GM12873 (cell line): ENCODE measurements around the gene TATDN2.

Source experiments
- CTCF ChIP-seq: IDR thresholded peaks from 2 replicates; pipeline ENCODE4 v1.5.1; 2012; ENCODE audit warnings: low read depth, mild to moderate bottlenecking, moderate library complexity, low read length, control low read depth; ENCODE audit not compliant: insufficient read depth; ENCODE audit errors: missing control alignments

The TATDN2 gene

GRCh38 chr3:10228248-10228950, 19.9 kb upstream of the TATDN2 start:
- no peak for TF ChIP-seq CTCF

- TF ChIP-seq CTCF: no peak
Measured at GRCh38 chr3:10229576-10229975, 18.7 kb upstream of the TATDN2 start.

- TF ChIP-seq CTCF: peak; percentile 17
Measured at GRCh38 chr3:10232137-10232536, 16.1 kb upstream of the TATDN2 start.

GRCh38 chr3:10233988-10234387, 14.3 kb upstream of the TATDN2 start:
- TF ChIP-seq CTCF: no peak

- TF ChIP-seq CTCF: no peak
Measured at GRCh38 chr3:10234526-10235230, 13.6 kb upstream of the TATDN2 start.

GRCh38 chr3:10235551-10235950, 12.7 kb upstream of the TATDN2 start:
- TF ChIP-seq CTCF: no peak

- TF ChIP-seq CTCF: no peak
Measured at GRCh38 chr3:10238345-10239183, 9.7 kb upstream of the TATDN2 start.
